Measurements from ENCODE around the gene ARMH4. TPM values are rescaled to one million over a fixed set of nuclear protein-coding genes. Genes with fewer than 3 reads are reported as not detected.

Gene ARMH4
- total RNA-seq, 1 experiment from 2014 or later, result 7.8 TPM

GRCh38 chr14:57963071-57963470 lies 188.9 kb downstream of the ARMH4 start:
- no peak overlapping the region for H3K4me3 ChIP-seq (ENCODE audit: low read depth, low read length, poor library complexity, severe bottlenecking)
- peak overlapping the region; percentile 42 for H3K27ac ChIP-seq (ENCODE audit: low read depth, low read length, poor library complexity, severe bottlenecking)
- ChIA-PET POLR2A (ENCODE audit: low non-redundant PET) (no interaction called here), CTCF (interaction anchor here (1.3 kb wide), 1 partner anchor 271 kb away, joined by 3 read pairs; no protein-coding TSS in a partner anchor)
- H3K9me3 ChIP-seq (ENCODE audit: low read depth, low read length, poor library complexity, severe bottlenecking), result no peaks in the 10 kb centered on the region
- no peaks in the 10 kb centered on the region for H3K27me3 ChIP-seq (replicated peaks; ENCODE audit: insufficient read depth, low read depth, low read length, poor library complexity)
- H3K4me1 ChIP-seq (ENCODE audit: insufficient read depth, low read length, poor library complexity, severe bottlenecking), result peaks cover 40% of the 10 kb centered on the region
- H3K36me3 ChIP-seq (ENCODE audit: insufficient read depth, low read length, poor library complexity, severe bottlenecking), result no peaks in the 10 kb centered on the region
- DNase-seq (ENCODE audit: low spot score), result no peak
- no TSS peak for BruUV-seq (replicated peaks)
- intact Hi-C loops (cut with micrococcal nuclease; ENCODE audit: unreplicated experiment), result no loop called here
- TF ChIP-seq, protein P1, sequence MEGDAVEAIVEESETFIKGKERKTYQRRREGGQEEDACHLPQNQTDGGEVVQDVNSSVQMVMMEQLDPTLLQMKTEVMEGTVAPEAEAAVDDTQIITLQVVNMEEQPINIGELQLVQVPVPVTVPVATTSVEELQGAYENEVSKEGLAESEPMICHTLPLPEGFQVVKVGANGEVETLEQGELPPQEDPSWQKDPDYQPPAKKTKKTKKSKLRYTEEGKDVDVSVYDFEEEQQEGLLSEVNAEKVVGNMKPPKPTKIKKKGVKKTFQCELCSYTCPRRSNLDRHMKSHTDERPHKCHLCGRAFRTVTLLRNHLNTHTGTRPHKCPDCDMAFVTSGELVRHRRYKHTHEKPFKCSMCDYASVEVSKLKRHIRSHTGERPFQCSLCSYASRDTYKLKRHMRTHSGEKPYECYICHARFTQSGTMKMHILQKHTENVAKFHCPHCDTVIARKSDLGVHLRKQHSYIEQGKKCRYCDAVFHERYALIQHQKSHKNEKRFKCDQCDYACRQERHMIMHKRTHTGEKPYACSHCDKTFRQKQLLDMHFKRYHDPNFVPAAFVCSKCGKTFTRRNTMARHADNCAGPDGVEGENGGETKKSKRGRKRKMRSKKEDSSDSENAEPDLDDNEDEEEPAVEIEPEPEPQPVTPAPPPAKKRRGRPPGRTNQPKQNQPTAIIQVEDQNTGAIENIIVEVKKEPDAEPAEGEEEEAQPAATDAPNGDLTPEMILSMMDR (conservative IDR thresholded peaks at IDR 0.05; ENCODE audit: low read depth, low read length), result no peak
- TF ChIP-seq EZH2 (IDR thresholded peaks at IDR 0.05; ENCODE audit: borderline replicate concordance, low read depth, low read length, poor library complexity, severe bottlenecking), result no peak

GRCh38 chr14:57962325-57963035 lies 189.5 kb downstream of the ARMH4 start:
- CTCF ChIA-PET, result interaction anchor here (1.3 kb wide), 1 partner anchor 270 kb away, joined by 3 read pairs; no protein-coding TSS in a partner anchor
- BruUV-seq (replicated peaks), result no TSS peak
- H3K4me3 ChIP-seq (ENCODE audit: low read depth, low read length, poor library complexity, severe bottlenecking), result no peak overlapping the region
- H3K27me3 ChIP-seq (replicated peaks; ENCODE audit: insufficient read depth, low read depth, low read length, poor library complexity), result no peaks in the 10 kb centered on the region
- peak overlapping the region; percentile 42 for H3K27ac ChIP-seq (ENCODE audit: low read depth, low read length, poor library complexity, severe bottlenecking)
- no peaks in the 10 kb centered on the region for H3K36me3 ChIP-seq (ENCODE audit: insufficient read depth, low read length, poor library complexity, severe bottlenecking)
- POLR2A ChIA-PET (ENCODE audit: low non-redundant PET), result no interaction called here
- peaks cover 38% of the 10 kb centered on the region for H3K4me1 ChIP-seq (ENCODE audit: insufficient read depth, low read length, poor library complexity, severe bottlenecking)
- TF ChIP-seq, protein P1 (conservative IDR thresholded peaks at IDR 0.05; ENCODE audit: low read depth, low read length), result 0 out of 2 replicates have a peak, but pooled peaks have one; percentile 38
- no peak for TF ChIP-seq EZH2 (IDR thresholded peaks at IDR 0.05; ENCODE audit: borderline replicate concordance, low read depth, low read length, poor library complexity, severe bottlenecking)
- H3K9me3 ChIP-seq (ENCODE audit: low read depth, low read length, poor library complexity, severe bottlenecking), result no peaks in the 10 kb centered on the region
- peak; percentile 55 for DNase-seq (ENCODE audit: low spot score)
- intact Hi-C loops (cut with micrococcal nuclease; ENCODE audit: unreplicated experiment), result no loop called here

- H3K4me3 ChIP-seq (ENCODE audit: low read depth, low read length, poor library complexity, severe bottlenecking), result no peak overlapping the region
- H3K36me3 ChIP-seq (ENCODE audit: insufficient read depth, low read length, poor library complexity, severe bottlenecking), result no peaks in the 10 kb centered on the region
- peak overlapping the region; percentile 38 for H3K27ac ChIP-seq (ENCODE audit: low read depth, low read length, poor library complexity, severe bottlenecking)
- BruUV-seq (replicated peaks), result no TSS peak
- ChIA-PET POLR2A (ENCODE audit: low non-redundant PET) (no interaction called here), CTCF (interaction anchor here (1.3 kb wide), 1 partner anchor 269 kb away, joined by 3 read pairs; no protein-coding TSS in a partner anchor)
- H3K27me3 ChIP-seq (replicated peaks; ENCODE audit: insufficient read depth, low read depth, low read length, poor library complexity), result no peaks in the 10 kb centered on the region
- TF ChIP-seq, protein P1 (conservative IDR thresholded peaks at IDR 0.05; ENCODE audit: low read depth, low read length), result no peak
- no peak for TF ChIP-seq EZH2 (IDR thresholded peaks at IDR 0.05; ENCODE audit: borderline replicate concordance, low read depth, low read length, poor library complexity, severe bottlenecking)
- DNase-seq (ENCODE audit: low spot score), result no peak
- H3K4me1 ChIP-seq (ENCODE audit: insufficient read depth, low read length, poor library complexity, severe bottlenecking), result peaks cover 37% of the 10 kb centered on the region
- intact Hi-C loops (cut with micrococcal nuclease; ENCODE audit: unreplicated experiment), result no loop called here
- no peaks in the 10 kb centered on the region for H3K9me3 ChIP-seq (ENCODE audit: low read depth, low read length, poor library complexity, severe bottlenecking)
Observed at GRCh38 chr14:57961786-57962060, 190.3 kb downstream of the ARMH4 start.
